K562 (cell line): ENCODE measurements around the gene TLL1.

Source experiments
- CHCHD3 ChIP-seq: fragments of 250-450 bp; sonication (Bioruptor Pico); IDR thresholded peaks from 2 replicates; pipeline ENCODE4 v2.1.2; 2022; ENCODE audit warnings: mild to moderate bottlenecking
- GABPA ChIP-seq: fragments of 200-800 bp; sonication (Bioruptor generic); conservative IDR thresholded peaks from 2 replicates; pipeline ENCODE4 v1.6.1; 2016; ENCODE audit warnings: low read depth, missing genetic modification characterization, missing compliant biosample characterization
- NFRKB ChIP-seq: fragments of 450-650 bp; IDR thresholded peaks from 2 replicates; pipeline ENCODE4 v1.6.1; 2016; ENCODE audit warnings: low read depth
- RBM17 ChIP-seq: fragments of 200-400 bp; formaldehyde crosslinking; IDR thresholded peaks from 2 replicates; pipeline ENCODE4 v1.6.1; 2017; ENCODE audit warnings: low read depth, mild to moderate bottlenecking, low read length, borderline replicate concordance
- ZBTB7A ChIP-seq: IDR thresholded peaks from 2 replicates; pipeline ENCODE4 v1.6.1; 2011; ENCODE audit warnings: low read depth, mild to moderate bottlenecking, low read length, moderate library complexity, borderline replicate concordance; ENCODE audit not compliant: control insufficient read depth
- ZNF785 ChIP-seq: fragments of 250-450 bp; sonication (Bioruptor Pico); IDR thresholded peaks from 2 replicates; pipeline ENCODE4 v1.4.0; 2020; ENCODE audit warnings: mild to moderate bottlenecking

- TF ChIP-seq NFRKB (no peak), CHCHD3 (CRISPR knock-in tag) (no peak), ZNF785 (no peak), RBM17 (no peak), GABPA (no peak), ZBTB7A (no peak)
These were observed 58.7 kb downstream of the TLL1 start for GRCh38 chr4:165931741-165932140.
